Occipital lobe (tissue), 2 donors: ENCODE measurements around the gene CCNY. TPM values are rescaled to one million over a fixed set of nuclear protein-coding genes. Genes with fewer than 3 reads are reported as not detected.
"Not testable (repeated sequence)": the region's sequence is repeated elsewhere in the genome, so short reads cannot be mapped to it uniquely, and the experiment has no call there.

ENCODE experiments used
- DNase-seq: peaks from one replicate; lab custom pipeline; 2025; lab: John Stamatoyannopoulos, UW
- total RNA-seq: library from RNA; depleted of rRNA; stranded (reverse); fragments of >200 nt; gene quantifications from one replicate; pipeline ENCODE4 v1.2.3, GENCODE V29; 2014

Gene CCNY
- total RNA-seq, 1 donor from 2014 or later, result 49.9 TPM

DNA sequence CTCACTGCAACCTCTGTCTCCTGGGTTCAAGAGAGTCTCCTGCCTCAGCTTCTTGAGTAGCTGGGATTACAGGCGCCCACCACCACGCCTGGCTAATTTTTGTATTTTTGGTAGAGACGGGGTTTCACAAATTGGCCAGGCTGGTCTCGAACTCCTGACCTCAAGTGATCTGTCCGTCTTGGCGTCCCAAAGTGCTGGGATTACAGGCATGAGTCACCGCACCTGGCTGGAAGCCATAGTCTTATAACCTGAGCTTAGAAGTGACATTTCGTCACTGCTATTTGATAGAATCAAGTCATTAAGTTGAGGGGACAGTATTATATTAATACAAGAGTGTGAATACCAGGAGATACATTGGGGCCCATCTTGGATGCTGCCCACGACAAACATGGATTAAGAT, 17.9 kb downstream of the CCNY start:
- DNase-seq, result not testable (repeated sequence)

DNA sequence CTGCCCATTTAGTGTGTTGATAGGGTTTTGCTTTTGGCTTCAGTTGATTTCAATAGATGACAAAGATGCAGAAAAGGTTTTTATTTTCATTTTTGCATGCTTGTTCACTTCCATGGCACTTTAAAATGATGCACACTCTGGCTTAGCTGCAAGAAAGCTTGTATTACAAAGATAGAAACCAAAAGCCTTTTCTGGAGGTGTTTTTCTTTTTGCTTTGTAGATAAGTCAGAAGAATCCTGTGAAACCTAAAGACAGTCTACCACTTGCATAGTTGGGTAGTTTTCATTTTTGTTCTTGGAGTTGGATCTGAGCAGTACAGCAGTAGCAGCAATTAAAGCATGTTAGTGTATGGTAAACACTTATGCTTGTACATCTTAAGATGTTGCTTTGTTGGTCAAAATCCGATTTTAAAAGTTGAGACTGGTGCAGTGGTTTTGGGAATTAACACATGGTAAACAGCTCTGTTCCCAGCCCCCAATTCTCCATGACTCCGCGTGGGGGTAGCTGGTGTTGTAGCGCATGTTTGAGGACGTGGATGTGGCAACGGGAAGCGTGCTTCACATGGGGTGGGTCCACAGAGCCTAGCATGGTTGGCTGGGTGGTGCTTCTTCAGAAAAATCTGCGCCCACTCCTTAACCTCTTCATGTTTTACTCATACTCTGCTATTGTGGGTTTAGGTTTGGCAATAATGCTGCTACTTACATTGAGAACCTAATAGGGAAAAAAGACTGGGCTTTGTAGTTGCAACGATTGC, 19.8 kb downstream of the CCNY start:
- DNase-seq, result no peak

DNA sequence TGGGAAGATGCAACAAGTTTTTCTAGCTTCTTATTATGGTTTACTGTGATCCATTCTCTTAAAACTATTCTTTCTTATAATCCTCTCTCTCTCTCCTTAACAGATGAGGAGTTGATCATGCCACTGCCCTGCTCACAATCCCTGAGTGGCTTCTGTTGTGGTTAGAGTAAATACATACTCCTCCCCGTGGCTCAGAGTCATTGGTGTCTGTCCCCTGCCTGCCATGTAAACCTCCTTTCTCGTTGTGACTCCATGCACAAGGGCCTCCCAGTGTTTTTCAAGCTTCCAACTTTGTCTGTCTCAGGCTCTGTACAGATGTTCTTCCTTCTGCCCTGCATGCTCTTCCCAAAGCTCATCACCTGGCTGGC, 20.4 kb downstream of the CCNY start:
- DNase-seq, result no peak

DNA sequence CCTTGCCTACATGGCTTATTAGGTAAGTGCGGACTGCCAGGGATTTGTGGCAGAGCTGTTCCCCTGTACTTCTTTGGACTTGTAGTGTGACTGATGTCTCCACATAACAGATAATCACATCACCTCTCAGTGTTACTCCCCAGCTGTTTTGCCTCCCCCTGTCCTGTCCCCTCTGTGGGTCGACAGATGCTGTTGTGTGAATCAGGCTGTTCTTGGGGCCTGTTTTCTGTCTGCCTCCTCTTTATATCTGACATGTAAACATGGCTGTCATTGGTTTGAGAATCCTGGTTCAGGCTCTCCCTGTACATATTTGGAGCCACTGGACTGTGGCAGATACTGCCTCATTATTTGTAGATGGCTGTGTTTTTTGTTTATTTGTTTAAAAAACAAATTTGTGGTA, 22.7 kb downstream of the CCNY start:
- DNase-seq, result no peak

DNA sequence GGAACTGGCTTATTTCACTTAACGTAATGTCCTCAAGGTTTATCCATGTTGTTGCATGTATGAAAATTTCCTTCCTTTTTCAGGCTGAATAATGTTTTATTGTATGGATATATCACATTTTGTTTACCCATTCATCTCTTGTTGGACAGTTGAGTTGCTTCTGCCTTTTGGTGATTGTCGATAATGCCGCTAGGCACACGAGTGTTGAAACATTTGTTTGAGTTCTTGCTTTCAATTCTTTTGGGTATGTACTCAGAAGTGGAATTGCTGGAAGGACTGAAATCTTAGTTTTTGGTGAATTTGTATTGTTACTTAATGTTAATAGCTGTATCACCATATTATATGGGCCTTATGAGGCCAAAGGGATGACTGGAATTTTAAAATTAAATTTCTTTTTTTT, 23.6 kb downstream of the CCNY start:
- DNase-seq, result no peak

DNA sequence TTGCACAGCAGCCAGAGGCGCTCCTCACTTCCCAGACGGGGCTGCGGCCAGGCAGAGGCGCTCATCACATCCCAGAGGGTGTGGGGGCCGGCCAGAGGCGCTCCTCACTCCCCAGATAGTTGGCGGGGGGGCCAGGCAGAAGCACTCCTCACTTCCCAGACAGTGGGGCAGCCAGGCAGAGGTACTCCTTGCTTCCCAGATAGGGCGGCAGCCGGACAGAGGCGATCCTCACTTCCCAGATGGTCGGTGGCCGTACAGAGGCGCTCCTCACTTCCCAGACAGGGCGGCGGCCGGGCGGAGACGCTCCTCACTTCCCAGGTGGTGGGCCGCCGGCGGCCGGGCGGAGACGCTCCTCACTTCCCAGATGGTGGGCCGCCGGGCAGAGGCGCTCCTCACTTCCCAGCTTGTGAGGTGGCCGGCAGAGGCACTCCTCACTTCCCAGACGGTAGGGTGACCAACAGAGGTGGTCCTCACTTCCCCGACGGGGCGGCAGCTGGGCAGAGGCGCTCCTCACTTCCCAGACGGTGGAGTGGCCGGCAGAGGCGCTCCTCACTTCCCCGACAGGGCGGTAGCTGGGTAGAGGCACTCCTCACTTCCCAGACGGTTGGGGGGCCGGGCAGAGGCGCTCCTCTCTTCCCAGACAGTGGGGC, 26.5 kb downstream of the CCNY start:
- no peak for DNase-seq

DNA sequence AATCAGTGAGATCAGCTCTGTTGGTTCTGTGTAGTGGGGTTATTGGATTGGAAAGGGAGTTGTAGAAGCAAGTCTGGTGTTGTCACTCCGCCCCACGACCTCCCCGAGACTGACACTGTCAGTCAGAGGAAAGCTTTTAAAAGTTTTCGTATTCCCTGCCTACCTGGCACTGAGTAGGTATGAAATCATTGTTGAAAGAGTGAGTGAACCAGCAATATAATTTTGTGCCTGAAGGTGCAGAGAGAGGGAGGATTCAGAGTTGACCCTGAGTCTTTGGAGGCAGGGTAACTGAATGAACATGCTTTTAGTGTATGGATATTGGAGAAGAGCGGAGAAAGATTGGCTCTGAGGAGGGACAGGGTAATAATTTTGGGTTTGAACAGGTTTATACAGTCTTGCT, 27.3 kb downstream of the CCNY start:
- DNase-seq, result no peak

DNA sequence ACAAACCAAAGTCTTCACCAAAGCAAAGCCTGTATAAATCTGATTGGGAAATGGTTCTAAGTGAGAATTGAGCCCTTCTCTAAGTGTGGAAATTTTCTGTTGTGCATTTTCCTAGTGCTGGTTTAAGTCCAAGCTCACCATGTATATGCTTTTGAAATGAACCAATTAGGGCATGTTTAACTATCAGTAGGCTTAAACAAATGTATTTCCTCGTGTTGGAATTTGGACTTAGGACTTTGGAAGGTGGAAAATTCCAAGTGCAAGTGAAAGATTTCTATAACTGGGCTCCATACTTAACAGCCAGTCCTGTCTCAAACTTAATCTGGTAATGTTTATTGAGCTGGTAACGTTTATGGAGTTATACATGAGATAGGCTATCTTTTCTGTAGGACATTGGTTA, 28.5 kb downstream of the CCNY start:
- no peak for DNase-seq

DNA sequence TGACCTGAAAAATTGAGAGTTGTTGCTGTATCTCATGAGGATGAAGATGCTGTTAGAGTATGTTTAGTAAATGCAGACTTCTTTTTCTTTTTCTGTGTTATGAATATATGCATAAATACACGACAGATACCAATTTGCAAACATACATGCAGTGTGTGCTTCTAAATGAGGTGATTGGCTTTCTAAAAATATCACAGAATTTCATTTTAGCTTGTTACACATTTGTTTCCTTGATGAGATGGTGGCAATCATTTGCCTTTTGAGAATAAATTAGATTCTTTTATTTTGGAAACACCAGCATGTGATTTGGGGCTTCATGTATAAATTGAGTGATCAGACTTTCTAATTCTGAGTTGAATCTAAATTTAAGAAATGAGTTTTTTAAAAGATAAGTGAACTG, 29.7 kb downstream of the CCNY start:
- DNase-seq, result no peak

DNA sequence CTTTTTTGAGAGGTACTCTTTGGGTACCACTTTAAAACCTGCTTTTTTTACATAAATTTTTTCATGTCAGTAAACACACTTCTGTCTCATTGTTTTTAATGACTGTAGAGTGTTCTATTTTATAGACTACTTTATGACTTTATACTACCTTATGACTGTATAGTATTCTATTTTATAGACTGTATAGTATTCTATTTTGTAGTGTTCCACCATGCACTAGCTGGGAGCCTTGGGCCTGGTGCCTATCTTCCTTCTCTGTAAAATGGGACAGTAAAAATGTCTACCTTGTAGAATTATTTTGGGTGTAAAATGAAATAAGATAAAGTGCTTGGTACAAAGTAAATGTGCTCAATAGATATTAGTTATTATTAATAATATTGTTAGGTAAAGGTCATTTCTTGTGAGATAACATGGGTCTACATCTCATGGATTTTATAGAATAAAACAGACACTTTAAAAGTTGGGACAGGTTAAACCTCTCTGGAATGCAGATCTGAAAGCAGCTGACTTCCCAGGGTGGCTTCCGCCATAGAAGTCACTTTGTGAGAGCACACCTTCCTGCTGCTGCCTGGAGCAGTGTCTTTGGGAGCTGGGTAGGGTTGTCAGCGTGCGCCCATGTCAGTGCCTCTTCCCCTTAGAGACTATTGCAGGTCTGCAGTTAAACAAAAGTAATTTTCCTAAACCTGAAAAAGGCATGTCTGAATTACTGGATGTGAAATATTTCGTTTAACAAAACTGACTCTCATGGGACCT, 31.0 kb downstream of the CCNY start:
- DNase-seq, result no peak

DNA sequence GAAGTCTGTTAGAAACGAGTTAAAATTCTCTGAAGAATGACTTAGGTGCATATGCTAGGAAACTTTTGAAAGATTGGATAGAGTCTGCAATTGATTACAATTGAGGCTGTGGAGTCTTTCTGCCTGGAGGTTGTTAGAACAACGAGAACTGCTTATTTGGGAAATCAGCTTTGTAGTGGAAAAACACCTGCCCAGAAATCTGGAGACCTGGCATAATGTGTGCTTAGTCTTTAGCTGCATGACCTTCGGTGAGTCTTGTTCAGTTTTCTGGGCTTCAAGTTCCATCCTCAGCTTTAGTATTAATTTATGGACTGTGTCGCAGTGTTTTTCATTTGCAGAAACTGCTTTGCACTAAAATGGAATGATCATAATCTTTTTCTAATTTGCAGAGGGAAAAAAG, 31.7 kb downstream of the CCNY start:
- no peak for DNase-seq

DNA sequence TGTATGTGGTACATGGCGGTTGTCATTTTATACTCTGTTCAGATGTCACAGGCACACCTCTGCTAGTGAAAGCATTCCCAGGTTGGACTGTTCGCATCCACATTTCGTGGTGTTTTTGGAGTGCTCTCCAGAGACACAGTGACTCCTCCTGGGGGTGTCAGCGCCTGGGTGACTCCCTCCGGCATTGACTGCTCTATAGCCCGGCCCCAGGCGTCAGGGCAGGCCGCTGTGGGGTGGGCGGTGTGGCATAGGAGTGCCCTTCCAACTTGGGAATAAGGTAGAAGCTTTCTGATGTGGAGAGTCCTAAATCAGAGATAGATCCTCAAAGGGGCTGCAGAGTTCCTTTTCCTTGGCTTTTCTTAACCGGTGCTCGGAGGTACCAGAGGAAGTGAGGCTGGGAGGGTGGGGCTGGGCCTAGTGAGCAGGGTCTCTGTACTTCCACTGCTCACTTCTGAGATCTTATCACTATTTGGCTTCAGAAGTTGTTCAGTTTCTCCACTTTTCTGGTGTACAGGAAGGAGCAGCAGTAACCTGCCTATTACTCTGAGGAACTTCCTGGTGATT, 32.3 kb downstream of the CCNY start:
- no peak for DNase-seq

DNA sequence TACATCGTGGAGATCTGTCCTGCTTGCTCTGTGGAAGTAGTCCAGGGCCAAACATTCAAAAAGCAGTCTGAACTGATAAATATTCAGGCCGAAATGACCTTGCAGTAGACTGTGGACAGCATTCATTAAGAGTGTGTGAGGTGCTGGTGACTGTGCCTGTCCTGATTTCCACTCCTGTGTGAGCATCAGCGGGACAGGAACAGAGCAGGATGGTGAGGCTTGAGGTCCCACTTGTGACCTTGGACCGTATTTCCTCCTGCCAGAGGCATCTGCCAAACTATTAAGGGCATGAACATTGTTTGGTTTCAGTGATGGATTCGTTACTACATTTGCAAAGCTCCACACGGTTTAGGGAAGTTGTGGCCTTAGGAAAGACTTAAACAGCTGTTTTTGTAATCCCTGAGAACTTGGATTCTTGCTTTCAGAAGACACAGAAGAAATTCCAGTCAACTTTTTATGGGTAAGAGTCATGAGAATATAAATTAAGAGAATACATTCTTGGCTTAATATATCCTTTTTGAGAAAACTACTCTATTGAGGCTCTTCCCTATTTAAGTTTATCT, 32.8 kb downstream of the CCNY start:
- no peak for DNase-seq

DNA sequence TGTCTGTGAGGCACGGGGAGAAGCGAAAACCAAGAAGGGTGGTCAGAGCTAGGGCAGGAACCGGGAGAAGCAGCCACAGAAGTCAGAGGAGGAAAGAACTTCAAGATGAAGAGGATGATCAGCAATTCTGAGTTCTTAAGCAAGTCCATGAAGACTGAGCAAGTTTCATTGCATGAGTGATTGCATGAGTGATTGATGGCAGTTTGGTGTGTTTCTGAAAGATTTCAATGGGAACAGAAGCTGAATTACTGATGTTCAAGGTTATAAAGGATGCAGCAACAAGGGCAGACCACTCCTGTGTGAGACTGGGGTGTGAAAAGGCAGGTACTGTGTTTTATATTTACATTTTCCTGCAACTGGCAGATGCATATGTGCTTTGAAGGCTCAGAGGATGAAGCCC, 35.4 kb downstream of the CCNY start:
- DNase-seq, result no peak

DNA sequence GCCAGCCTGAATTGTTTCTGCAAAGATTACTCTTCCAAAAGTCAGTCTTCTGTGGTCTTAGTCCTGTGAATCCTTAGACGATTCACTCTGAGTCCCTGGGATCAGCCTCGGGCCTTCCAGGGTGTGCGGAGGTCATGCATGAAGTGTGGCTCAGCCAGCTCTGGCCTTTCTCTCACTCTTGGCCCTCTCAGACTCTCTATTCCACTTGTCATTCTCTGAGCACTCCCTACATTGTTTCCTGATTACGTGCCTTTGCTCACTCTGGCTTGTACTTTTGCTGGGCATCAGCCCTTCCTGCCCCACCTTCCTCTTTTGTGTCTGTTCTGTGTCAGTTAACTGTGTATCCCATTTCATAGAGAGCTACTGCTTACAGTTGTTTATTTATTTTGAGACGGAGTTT, 36.0 kb downstream of the CCNY start:
- DNase-seq, result no peak

DNA sequence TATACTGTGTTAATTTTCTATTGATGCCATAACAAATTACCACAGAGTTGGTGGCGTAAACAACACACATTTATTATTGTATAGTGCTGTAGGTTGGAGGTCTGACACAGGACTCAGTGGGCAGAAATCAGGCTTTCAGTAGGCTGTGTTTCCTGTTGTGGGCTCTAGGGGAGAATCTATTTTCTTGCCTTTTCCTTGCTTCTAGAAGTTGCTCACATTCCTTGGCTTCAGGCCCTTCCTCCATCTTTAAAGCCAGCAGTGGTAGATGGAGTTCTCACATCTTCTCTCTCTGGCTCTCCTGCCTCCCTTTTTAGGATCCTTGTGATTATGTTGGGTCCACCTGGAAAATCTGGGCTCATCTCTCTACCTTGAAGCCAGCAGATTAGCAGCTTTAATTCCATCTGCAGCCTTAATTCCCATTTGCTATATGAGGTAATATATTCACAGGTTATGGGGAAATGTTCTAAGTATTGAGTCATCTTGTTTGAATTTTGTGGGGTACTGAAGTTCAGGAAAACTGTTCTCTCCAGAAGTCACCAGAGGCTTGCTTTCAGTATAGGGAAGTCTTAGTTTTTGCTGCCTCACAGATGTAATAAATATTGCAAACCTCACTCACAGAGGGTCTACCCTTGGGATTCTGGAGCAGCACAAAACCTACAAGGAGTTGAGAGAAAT, 38.9 kb downstream of the CCNY start:
- DNase-seq, result no peak

DNA sequence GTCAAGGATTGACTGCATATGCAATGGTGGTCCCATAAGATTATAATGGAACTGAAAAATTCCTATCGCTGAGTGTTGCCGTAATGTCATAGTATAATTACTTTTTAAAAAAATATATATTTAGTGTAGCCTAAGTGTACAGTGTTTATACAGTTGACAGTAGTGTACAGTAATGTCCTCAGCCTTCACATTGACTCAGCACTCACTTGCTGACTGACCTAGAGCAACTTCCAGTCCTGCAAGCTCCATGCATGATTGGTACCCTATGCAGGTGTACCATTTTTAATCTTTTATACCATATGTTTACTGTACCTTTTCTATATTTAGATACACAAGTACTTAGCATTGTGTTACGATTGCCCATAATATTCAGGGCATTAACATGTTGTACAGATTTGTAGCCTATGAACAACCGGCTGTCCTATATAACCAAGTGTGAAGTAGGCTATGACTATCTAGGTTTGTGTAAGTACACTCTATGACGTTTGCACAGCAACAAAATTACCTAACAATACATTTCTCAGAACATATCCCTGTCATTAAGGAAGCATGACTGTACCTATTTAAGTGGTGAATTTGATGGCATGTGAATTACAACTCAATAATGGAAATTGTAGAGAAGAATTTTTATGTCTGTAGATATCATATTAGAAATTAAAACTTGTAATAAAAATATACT, 40.9 kb downstream of the CCNY start:
- no peak for DNase-seq

DNA sequence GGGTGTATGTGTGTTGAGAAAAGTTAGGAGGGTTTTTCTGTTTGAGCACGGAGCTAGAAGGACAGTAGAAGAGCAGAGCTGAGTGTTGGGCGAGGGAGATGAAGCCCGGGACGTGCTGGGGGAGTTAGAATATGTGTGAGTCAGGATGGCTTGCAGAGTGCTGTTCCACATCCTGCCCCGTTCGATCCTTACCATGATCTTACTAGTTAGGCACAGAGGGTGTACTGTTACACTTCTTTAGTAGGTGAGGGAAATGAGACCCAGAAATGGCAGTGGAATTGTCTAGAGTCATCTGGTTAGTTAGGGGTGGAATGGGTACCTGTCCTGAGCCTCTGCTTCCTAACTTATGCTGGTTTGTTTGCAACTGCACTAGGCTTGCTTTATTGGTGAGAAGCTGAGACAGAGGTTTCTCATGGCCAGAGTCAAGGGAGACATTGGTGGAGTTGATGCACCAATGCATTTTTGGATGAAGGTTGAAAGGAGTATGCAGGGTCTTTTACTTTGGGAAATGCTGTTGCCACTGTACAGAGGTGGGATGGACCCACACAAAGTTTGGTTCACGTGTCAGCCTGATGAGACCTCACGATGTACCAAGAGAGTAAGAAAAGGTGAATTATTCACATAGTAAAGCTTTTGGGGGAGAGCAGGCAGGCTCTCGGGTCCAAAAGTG, 42.4 kb downstream of the CCNY start:
- DNase-seq, result no peak

DNA sequence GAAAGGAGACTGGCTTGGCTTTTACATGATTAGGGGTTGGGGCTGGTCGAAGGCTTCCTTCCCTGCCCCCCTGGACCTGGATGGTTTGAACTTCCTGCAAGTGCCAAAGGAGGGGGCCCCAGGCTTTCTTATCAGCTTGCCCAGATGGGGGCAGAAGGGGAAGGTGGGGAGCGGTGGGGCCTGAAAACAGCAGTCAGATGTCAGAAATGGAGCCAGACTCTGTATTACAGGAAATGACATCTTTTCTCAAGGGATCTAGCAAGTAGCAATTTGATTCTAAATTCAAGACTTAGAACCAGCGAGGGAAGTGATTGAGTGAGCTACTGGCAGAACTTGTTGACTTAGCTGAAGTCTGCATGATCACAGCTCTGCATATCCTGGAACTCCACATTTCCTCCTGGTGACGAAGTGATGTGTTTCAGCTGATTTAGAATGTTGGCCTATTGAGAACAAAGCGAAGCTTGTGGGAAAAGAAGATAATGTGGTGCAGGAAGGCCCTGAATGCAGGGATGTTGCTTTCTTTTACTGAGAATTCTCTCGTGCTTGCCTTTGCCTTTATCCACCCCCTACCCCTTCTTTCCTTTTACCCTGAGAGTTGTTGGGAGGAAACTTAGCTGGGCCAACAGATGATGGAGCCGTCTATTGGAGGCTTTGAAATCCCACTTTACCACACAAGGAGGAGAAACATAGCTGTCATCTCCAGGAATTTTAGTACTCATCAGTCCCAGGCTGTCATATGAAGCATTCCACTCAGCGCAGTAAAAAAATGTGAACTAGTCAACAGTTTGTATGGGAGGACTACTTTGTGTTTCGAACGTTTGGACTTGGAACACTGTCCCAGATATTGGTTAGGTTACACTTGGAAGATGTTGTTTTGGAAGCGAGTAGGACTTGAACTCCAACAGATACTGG, 43.2 kb downstream of the CCNY start:
- no peak for DNase-seq
